Breast epithelium (tissue), 4 donors: ENCODE data around the gene SLC5A12. TPM values are rescaled to one million over a fixed set of nuclear protein-coding genes. Genes with fewer than 3 reads are reported as not detected.

Source experiments
- DNase-seq, 2 donors: peaks; one replicate each; pipeline ENCODE4 v3.0.0-alpha.2; 2019; ENCODE audit warnings: low spot score in 2 of 2
- H3K27ac ChIP-seq, 2 donors: fragments of 200-600 bp; sonication (generic) in 1 of 2; one replicate each; pipeline ENCODE4 v1.5.1; 2016 to 2019; ENCODE audit warnings: mild to moderate bottlenecking in 1 of 2
- H3K27me3 ChIP-seq, 2 donors: fragments of 200-600 bp; sonication (generic) in 1 of 2; one replicate each; pipeline versions ENCODE4 v1.5.1 to v1.6.0; 2017 to 2019; ENCODE audit warnings: control low read depth in 1 of 2, mild to moderate bottlenecking in 1 of 2
- H3K36me3 ChIP-seq: fragments of 200-600 bp; one replicate; pipeline ENCODE4 v1.5.1; 2019
- H3K4me1 ChIP-seq, 2 donors: fragments of 200-600 bp; sonication (generic); one replicate each; pipeline ENCODE4 v1.5.1; 2016 to 2019; ENCODE audit warnings: control low read depth in 1 of 2
- H3K4me3 ChIP-seq, 3 donors: fragments of 200-600 bp; sonication (generic); 1 replicate in 2 of 3; 2 replicates in 1 of 3; pipeline ENCODE4 v1.5.1; 2016 to 2019; ENCODE audit warnings: mild to moderate bottlenecking in 3 of 3, moderate library complexity in 2 of 3
- H3K9me3 ChIP-seq, 2 donors: fragments of 200-600 bp; sonication (generic) in 1 of 2; one replicate each; pipeline ENCODE4 v1.5.1; 2016 to 2019; ENCODE audit warnings: control low read depth in 1 of 2
- CTCF ChIP-seq, 3 donors: fragments of 450-650 bp; IDR thresholded peaks; one replicate each; pipeline ENCODE4 v1.5.1; 2016 to 2017; ENCODE audit warnings: antibody characterized with exemption in 3 of 3, mild to moderate bottlenecking in 3 of 3, moderate library complexity in 3 of 3
- POLR2A ChIP-seq: fragments of 450-650 bp; IDR thresholded peaks from one replicate; pipeline ENCODE4 v1.6.1; 2016; ENCODE audit warnings: antibody characterized with exemption, mild to moderate bottlenecking, moderate library complexity
- POLR2AphosphoS5 ChIP-seq, 3 donors: sonication (generic); formaldehyde crosslinking; IDR thresholded peaks; one replicate each; pipeline ENCODE4 v1.6.1; 2017; ENCODE audit warnings: antibody characterized with exemption in 3 of 3
- intact Hi-C: fragments of 100-400 bp; cut with DNase I; formaldehyde crosslinking; loops from one replicate; pipeline ENCODE4 v1.15.1; 2023; ENCODE audit warnings: low total_unique reads
- total RNA-seq, 3 donors: library from RNA; depleted of rRNA; stranded (reverse); fragments of >200 nt; gene quantifications; one replicate each; pipeline ENCODE4 v1.1.0, GENCODE V29; 2016

Gene SLC5A12
- total RNA-seq, 3 donors from 2014 or later: not detected

GRCh38 chr11:26729284-26729683 is 7.4 kb upstream of the SLC5A12 start:
- Histone ChIP-seq H3K27me3 (no peaks in the 10 kb centered on the region), H3K9me3 (peaks cover 0 to 3% of the 10 kb centered on the region in 2 donors), H3K36me3 (no peaks in the 10 kb centered on the region), H3K4me3 (no peak overlapping the region), H3K27ac (no peak overlapping the region), H3K4me1 (no peaks in the 10 kb centered on the region)
- no peak for DNase-seq
- TF ChIP-seq POLR2A: no peak
- no peak for TF ChIP-seq CTCF (IDR thresholded peaks at IDR 0.05)
- no peak for TF ChIP-seq POLR2AphosphoS5 (IDR thresholded peaks at IDR 0.05)
- intact Hi-C loops: no loop called here

GRCh38 chr11:26726960-26727359 is 5.1 kb upstream of the SLC5A12 start:
- Histone ChIP-seq H3K9me3 (no peaks in the 10 kb centered on the region), H3K4me3 (no peak overlapping the region), H3K27ac (no peak overlapping the region), H3K36me3 (no peaks in the 10 kb centered on the region), H3K27me3 (no peaks in the 10 kb centered on the region), H3K4me1 (no peaks in the 10 kb centered on the region)
- no peak for TF ChIP-seq CTCF (IDR thresholded peaks at IDR 0.05)
- no peak for TF ChIP-seq POLR2AphosphoS5 (IDR thresholded peaks at IDR 0.05)
- TF ChIP-seq POLR2A: no peak
- intact Hi-C loops: no loop called here
- no peak for DNase-seq

GRCh38 chr11:26719998-26720397 is 1.9 kb downstream of the SLC5A12 start:
- no peak for DNase-seq
- no peak for TF ChIP-seq CTCF (IDR thresholded peaks at IDR 0.05)
- TF ChIP-seq POLR2A: no peak
- no peak for TF ChIP-seq POLR2AphosphoS5 (IDR thresholded peaks at IDR 0.05)
- Histone ChIP-seq H3K4me1 (no peaks in the 10 kb centered on the region), H3K9me3 (no peaks in the 10 kb centered on the region), H3K27me3 (no peaks in the 10 kb centered on the region), H3K27ac (no peak overlapping the region), H3K4me3 (no peak overlapping the region), H3K36me3 (no peaks in the 10 kb centered on the region)
- intact Hi-C loops: no loop called here

- H3K27me3 ChIP-seq: no peaks in the 10 kb centered on the region
- no peaks in the 10 kb centered on the region for H3K9me3 ChIP-seq
- H3K4me3 ChIP-seq: no peak overlapping the region
- TF ChIP-seq POLR2A (no peak), POLR2AphosphoS5 (IDR thresholded peaks at IDR 0.05) (no peak), CTCF (IDR thresholded peaks at IDR 0.05) (no peak)
- no peaks in the 10 kb centered on the region for H3K36me3 ChIP-seq
- no peaks in the 10 kb centered on the region for H3K4me1 ChIP-seq
- H3K27ac ChIP-seq: no peak overlapping the region
- DNase-seq: no peak
- intact Hi-C loops: no loop called here
These were observed 2.4 kb downstream of the SLC5A12 start for GRCh38 chr11:26719289-26719973.

- Histone ChIP-seq H3K4me1 (no peaks in the 10 kb centered on the region), H3K27ac (no peak overlapping the region), H3K27me3 (no peaks in the 10 kb centered on the region), H3K4me3 (no peak overlapping the region), H3K36me3 (no peaks in the 10 kb centered on the region), H3K9me3 (no peaks in the 10 kb centered on the region)
- intact Hi-C loops: no loop called here
- TF ChIP-seq POLR2AphosphoS5 (IDR thresholded peaks at IDR 0.05) (no peak), POLR2A (no peak), CTCF (IDR thresholded peaks at IDR 0.05) (no peak)
- DNase-seq: no peak
These were observed 4.1 kb downstream of the SLC5A12 start for GRCh38 chr11:26717771-26718170.
